Measurements from ENCODE around the gene SAMD13. TPM values are rescaled to one million over a fixed set of nuclear protein-coding genes. Genes with fewer than 3 reads are reported as not detected.

SAMD13 gene, protein sequence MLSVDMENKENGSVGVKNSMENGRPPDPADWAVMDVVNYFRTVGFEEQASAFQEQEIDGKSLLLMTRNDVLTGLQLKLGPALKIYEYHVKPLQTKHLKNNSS
- total RNA-seq: 0.65 to 1.4 TPM (median 0.92 TPM) in 3 replicates
- long read RNA-seq: 0 reads

DNA sequence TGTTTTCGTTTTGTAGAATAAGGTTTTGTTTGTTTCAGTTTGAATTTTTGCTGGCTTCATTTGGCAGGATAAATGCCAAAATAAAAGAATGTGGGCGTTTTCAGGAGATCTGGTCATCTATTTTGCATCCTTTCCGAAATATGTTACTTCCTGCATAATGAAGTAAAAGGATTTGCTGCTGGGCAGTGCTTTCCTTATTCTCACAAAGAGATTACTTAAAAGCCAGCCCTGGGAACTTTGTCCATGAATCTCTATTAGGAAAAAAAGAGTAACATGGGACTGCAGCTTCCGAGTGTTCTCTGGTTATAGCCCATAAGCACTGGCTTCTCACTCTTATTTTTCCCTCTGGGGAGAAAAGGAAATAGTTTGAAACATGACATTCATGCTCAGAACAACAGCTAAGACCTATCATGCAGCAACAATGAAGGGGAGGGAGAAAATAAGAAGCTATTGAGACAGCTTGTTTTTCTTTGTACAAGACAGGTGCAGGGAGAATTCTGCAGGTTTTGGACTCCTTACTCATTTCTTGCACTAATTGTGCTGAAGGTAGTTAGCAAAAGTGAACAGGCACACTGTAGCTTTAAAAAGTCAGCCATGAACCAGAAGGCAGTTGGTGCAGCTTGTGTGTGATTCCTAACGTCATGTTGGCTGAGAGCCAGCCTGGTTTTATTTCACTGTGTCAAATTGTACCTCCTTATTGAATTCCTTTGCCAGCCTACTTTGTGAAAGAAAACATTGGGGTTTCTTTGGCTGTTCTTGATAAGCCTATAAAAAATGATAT lies at the start of gene SAMD13:
TSS of gene SAMD13 (plus strand) at position 705 of the 781 bp plus-strand sequence. CDS start 1,527 bp downstream, outside the sequence.
- H3K36me3 Mint-ChIP-seq (ENCODE audit: low read depth): peaks cover 3% of the 10 kb centered on the region
- peak within 1 kb of the TSS; percentile 78 for H3K27ac Mint-ChIP-seq (ENCODE audit: unreplicated experiment)

DNA sequence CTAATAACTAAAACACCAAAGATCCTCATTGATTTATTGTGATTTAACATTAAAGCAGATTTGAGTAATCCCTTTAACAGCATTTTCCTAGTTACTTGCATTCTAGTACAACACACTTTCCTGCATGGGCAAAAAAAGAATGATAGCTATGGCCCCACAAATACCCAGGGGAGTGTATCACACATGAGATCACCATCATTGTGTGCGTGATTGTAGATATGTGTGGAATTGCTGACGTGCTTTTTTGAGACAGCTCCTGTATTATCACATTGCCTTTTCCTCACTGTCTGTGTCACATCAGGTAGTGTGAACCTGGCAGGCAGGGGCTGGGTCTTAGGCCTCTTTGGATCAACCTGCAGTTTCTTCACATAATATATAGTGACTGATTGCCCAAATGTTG lies 48.5 kb upstream of the SAMD13 start:
- TF ChIP-seq, protein P1, sequence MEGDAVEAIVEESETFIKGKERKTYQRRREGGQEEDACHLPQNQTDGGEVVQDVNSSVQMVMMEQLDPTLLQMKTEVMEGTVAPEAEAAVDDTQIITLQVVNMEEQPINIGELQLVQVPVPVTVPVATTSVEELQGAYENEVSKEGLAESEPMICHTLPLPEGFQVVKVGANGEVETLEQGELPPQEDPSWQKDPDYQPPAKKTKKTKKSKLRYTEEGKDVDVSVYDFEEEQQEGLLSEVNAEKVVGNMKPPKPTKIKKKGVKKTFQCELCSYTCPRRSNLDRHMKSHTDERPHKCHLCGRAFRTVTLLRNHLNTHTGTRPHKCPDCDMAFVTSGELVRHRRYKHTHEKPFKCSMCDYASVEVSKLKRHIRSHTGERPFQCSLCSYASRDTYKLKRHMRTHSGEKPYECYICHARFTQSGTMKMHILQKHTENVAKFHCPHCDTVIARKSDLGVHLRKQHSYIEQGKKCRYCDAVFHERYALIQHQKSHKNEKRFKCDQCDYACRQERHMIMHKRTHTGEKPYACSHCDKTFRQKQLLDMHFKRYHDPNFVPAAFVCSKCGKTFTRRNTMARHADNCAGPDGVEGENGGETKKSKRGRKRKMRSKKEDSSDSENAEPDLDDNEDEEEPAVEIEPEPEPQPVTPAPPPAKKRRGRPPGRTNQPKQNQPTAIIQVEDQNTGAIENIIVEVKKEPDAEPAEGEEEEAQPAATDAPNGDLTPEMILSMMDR (IDR thresholded peaks at IDR 0.05): no peak
- no peaks in the 10 kb centered on the region for H3K27me3 Mint-ChIP-seq (ENCODE audit: low read depth)
- H3K9me3 Mint-ChIP-seq (ENCODE audit: low read depth): peaks cover 16% of the 10 kb centered on the region
- no peak overlapping the region for H3K4me3 Mint-ChIP-seq (ENCODE audit: unreplicated experiment)
- H3K36me3 Mint-ChIP-seq (ENCODE audit: low read depth): peaks cover 2% of the 10 kb centered on the region
- no peak for DNase-seq (ENCODE audit: low spot score)
- peaks cover 40% of the 10 kb centered on the region for H3K4me1 Mint-ChIP-seq (ENCODE audit: low read depth)
- H3K27ac Mint-ChIP-seq (ENCODE audit: unreplicated experiment): peak overlapping the region; percentile 96

More for the DNA sequence above, at the start of gene SAMD13:
- Mint-ChIP-seq H3K9me3 (ENCODE audit: low read depth) (peaks cover 4% of the 10 kb centered on the region), H3K4me1 (ENCODE audit: low read depth) (peaks cover 49% of the 10 kb centered on the region), H3K27me3 (ENCODE audit: low read depth) (no peaks in the 10 kb centered on the region), H3K4me3 (ENCODE audit: unreplicated experiment) (peak within 1 kb of the TSS; percentile 67)
- TF ChIP-seq, protein P1 (IDR thresholded peaks at IDR 0.05): no peak
- no peak for DNase-seq (ENCODE audit: low spot score)

DNA sequence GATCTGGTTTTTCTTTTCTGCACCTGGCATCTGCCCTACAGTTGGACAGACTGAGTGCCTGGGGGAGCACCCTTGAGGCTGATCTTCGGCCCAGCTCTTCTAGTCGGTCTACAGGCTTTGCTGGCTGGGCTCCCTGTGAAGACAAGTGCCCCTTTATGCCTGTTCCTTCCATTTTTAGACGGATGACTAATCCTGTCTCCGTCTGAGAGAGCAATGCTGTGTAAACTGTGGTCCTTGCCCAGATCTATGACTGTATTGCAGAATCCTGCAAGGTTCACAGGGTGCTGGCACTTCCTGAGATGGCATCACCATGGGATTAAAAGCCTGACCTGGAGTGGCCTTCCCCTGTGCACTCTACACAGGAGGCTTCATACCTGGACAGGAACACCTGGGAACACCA lies 47.6 kb upstream of the SAMD13 start:
- no peak for DNase-seq (ENCODE audit: low spot score)
- Mint-ChIP-seq H3K36me3 (ENCODE audit: low read depth) (peaks cover 2% of the 10 kb centered on the region), H3K9me3 (ENCODE audit: low read depth) (peaks cover 16% of the 10 kb centered on the region), H3K4me1 (ENCODE audit: low read depth) (peaks cover 41% of the 10 kb centered on the region), H3K4me3 (ENCODE audit: unreplicated experiment) (no peak overlapping the region), H3K27ac (ENCODE audit: unreplicated experiment) (peak overlapping the region; percentile 96), H3K27me3 (ENCODE audit: low read depth) (no peaks in the 10 kb centered on the region)
- TF ChIP-seq, protein P1 (IDR thresholded peaks at IDR 0.05): no peak

DNA sequence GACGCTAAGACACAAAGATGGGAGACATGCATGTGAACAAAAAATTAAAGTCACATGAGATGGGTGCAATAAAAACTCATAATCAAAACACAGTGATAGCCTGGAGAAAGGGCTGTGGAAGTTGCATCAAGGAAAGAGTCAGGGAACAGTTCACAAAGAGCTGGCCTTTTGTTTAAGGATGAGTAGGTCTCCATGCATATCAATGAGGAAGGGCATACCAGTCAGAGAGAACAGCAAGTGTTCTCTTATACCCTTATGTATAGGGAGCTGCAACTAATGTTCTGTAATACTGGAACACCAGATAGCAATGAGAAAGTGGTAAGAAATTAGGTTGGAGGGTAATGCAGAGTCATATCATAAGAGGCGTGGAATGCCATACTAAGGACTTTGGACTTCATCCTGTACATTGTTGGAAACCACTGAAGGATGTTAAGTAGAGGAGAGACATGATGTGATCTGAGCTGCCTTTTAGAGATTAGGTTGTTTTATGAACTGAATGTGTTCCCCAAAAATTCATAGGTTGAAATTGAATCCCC lies 46.7 kb upstream of the SAMD13 start:
- H3K9me3 Mint-ChIP-seq (ENCODE audit: low read depth): peaks cover 12% of the 10 kb centered on the region
- H3K36me3 Mint-ChIP-seq (ENCODE audit: low read depth): peaks cover 2% of the 10 kb centered on the region
- DNase-seq (ENCODE audit: low spot score): no peak
- H3K27me3 Mint-ChIP-seq (ENCODE audit: low read depth): no peaks in the 10 kb centered on the region
- TF ChIP-seq, protein P1 (IDR thresholded peaks at IDR 0.05): no peak
- H3K4me1 Mint-ChIP-seq (ENCODE audit: low read depth): peaks cover 41% of the 10 kb centered on the region
- H3K4me3 Mint-ChIP-seq (ENCODE audit: unreplicated experiment): no peak overlapping the region
- peak overlapping the region; percentile 96 for H3K27ac Mint-ChIP-seq (ENCODE audit: unreplicated experiment)

DNA sequence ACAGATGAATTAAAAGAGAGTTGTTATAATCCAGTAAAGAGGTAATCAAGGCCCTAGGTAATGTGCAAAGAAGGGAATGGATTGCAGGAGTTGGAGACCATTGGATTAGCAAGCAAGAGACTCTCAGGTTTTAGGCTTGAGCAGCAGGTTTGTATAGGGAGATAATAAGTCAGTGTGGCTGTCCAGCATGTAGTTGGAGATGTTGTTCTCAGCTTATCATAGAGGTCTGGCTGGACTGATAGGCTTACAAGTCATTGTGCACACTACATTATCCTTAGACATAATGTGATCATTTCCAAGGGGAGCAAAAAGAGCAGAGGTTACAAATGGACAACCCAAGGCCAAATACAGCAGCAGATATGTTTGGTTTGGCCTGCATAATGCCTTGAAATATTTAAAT lies 45.9 kb upstream of the SAMD13 start:
- Mint-ChIP-seq H3K27ac (ENCODE audit: unreplicated experiment) (peak overlapping the region; percentile 34), H3K4me1 (ENCODE audit: low read depth) (peaks cover 41% of the 10 kb centered on the region), H3K9me3 (ENCODE audit: low read depth) (peaks cover 4% of the 10 kb centered on the region), H3K27me3 (ENCODE audit: low read depth) (no peaks in the 10 kb centered on the region), H3K4me3 (ENCODE audit: unreplicated experiment) (no peak overlapping the region), H3K36me3 (ENCODE audit: low read depth) (peaks cover 2% of the 10 kb centered on the region)
- no peak for DNase-seq (ENCODE audit: low spot score)
- TF ChIP-seq, protein P1 (IDR thresholded peaks at IDR 0.05): no peak
